Activated T-helper 9 cell treated with anti-CD3 and anti-CD28 coated beads, Interleukin-2, amount 50 U/mL, for 16 hours (primary cell): ENCODE measurements around the gene TMEM266.

Experiments
- DNase-seq: peaks from one replicate; pipeline ENCODE4 v3.0.0-alpha.2; 2020; ENCODE audit warnings: low read depth

Gene TMEM266

GRCh38 chr15:76236350-76236749 lies 176.6 kb downstream of the TMEM266 start:
- no peak for DNase-seq

- no peak for DNase-seq
These were observed 180.0 kb downstream of the TMEM266 start for GRCh38 chr15:76239786-76240185.

GRCh38 chr15:76245072-76245610 lies 185.4 kb downstream of the TMEM266 start:
- DNase-seq = no peak

GRCh38 chr15:76251717-76252116 lies 191.9 kb downstream of the TMEM266 start:
- DNase-seq = no peak

GRCh38 chr15:76252249-76252648 lies 192.5 kb downstream of the TMEM266 start:
- DNase-seq = no peak

GRCh38 chr15:76253691-76254473 lies 194.1 kb downstream of the TMEM266 start:
- no peak for DNase-seq
